NCI-H2107 treated with DMSO at 0.1 percent for 48 hours (cell line): ENCODE results near the gene ZNF350.
"Not testable (repeated sequence)": the region's sequence is repeated elsewhere in the genome, so short reads cannot be mapped to it uniquely, and the experiment has no call there.

Experiments
- DNase-seq: peaks from one replicate; lab custom pipeline; 2025; ENCODE audit not compliant: unreplicated experiment; lab: John Stamatoyannopoulos, UW

The ZNF350 gene

DNA sequence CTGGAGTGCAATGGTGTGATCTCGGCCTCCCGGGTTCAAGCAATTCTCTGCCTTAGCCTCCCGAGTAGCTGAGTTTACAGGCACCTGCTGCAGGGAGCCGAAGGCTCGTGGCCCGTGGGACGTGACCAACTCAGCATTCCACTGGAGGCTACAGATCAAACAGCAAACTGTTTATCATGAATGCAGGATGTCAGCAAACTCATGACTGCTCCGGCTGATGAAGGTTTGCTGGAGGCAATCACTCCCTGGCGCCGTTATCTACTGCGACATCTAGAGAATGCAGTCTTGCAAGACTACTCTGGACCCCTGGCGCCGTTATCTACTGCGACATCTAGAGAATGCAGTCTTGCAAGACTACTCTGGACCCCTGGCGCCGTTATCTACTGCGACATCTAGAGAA lies 10.9 kb downstream of the ZNF350 start:
- not testable (repeated sequence) for DNase-seq

DNA sequence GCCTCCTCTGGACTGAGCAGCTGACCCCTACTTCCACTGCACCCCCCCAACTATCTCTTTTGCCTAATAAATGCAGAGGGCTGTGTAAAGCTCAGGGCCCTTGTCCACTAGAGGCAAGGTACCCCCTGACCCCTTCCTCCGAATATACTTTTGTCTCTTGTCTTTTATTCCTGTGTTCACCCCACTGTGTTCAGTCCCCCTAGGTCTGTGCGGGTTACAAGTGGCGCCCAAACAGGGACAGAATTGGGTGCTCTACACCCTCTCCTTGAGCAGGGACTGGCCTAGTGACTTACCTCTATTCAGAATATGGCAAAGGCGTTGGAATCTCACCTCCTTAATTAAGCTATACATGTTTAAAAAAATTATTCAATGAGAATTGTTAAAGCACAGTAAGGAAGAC lies 15.0 kb downstream of the ZNF350 start:
- no peak for DNase-seq

DNA sequence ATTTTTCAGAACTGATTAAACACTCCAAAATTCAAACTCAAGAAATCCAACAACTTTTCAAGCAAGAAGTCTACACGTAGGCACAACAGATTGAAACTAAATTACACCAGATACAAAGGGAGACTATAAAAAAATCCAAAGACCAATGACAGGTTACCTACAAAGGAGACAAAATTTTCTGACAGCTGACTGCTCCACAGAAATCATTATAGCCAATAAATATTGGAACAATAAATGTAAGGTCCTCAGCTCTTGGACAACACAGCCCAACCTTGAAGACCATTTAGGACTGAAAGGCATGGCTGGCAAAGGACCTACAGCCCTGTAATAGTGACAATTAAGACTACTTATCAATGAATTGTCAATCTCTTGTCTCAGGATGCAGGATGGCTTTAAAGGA lies 15.9 kb downstream of the ZNF350 start:
- DNase-seq: no peak

DNA sequence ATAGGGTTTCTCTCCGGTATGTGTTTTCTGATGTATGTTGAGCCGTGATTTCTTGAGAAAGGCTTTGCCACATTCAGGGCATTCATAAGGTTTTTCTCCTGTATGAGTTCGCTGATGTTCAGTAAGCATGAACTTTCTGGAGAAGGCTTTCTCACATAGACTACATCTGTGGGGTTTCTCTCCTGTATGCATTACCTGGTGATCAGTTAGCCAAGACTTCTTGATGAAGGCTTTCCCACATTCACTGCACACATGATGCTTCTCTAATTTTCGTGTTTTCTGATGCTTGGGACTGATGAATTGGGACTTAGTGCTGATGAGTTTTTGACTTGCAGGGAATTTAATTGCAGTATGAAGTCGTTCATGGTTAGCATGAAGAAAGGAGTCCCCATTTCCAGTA lies 21.1 kb downstream of the ZNF350 start:
- no peak for DNase-seq

DNA sequence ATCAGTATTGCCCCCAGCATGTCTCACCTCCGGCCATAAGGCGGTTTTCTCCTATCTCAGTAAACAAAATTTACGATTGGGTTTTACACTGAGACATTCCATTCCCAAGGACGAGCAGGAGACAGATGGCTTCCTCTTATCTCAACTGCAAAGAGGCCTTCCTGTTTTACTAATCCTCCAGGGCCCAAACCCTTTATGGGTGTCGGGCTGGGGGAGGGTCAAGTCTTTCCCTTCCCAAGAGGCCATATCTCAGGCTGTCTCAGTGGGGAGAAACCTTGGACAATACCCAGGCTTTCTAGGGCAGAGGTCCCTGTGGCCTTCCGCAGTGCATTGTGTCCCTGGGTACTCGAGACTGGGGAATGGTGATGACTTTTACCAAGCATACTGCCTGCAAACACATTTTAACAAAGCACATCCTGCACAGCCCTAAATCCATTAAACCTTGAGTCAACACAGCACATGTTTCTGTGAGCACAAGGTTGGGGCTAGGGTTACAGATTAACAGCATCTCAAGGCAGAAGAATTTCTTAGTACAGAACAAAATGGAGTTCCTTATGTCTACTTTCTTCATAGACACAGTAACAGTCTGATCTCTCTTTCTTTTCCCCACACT lies 25.9 kb downstream of the ZNF350 start:
- DNase-seq: not testable (repeated sequence)

DNA sequence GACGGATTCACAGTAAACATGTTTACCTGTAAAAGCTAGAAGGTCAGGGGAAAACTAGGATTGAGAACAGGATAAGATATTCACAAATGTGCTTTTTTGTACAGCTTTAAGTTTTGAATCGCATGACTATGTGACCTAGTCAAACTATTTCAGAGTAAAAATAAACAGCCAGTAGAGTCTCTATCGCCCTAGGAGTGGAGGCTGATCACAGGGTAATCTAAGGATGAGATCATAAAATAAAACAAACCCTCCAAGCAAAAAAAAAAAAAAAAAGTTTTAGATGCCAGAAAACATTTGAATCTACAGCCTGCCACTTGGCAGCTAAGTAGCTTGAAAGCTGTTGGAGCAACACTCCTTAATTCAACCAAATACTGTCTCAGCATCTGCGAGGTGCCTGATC lies 26.8 kb downstream of the ZNF350 start:
- no peak for DNase-seq

DNA sequence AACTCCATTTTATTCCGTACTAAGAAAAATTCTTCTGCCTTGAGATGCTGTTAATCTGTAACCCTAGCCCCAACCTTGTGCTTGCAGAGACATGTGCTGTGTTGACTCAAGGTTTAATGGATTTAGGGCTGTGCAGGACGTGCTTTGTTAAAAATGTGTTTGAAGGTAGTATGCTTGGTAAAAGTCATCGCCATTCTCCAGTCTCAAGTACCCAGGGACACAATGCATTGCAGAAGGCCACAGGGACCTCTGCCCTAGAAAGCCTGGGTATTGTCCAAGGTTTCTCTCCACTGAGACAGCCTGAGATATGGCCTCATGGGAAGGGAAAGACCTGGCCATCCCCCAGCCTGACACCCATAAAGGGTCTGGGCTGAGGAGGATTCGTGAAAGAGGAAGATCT lies 28.8 kb downstream of the ZNF350 start:
- DNase-seq: not testable (repeated sequence)

DNA sequence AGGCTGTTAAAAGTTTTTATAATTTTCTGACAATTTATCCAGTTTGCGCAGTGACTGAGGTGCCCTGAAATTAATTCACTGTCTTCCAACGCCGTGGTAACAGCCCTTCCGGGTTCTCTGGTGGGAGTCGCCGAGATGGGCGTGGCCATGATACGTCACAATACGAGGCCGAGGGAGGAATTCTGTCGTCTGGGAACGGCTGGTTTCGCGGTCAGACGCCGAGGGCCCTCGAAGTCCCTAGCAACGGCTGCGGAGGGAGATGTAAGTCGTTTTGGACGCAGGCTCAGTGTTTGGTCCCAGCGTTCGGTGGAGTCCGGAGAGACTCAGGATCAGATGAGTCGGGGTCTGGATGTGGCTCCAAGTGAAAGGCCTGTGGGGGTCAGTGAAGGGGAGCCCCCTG lies 37.7 kb downstream of the ZNF350 start:
- DNase-seq: no peak

DNA sequence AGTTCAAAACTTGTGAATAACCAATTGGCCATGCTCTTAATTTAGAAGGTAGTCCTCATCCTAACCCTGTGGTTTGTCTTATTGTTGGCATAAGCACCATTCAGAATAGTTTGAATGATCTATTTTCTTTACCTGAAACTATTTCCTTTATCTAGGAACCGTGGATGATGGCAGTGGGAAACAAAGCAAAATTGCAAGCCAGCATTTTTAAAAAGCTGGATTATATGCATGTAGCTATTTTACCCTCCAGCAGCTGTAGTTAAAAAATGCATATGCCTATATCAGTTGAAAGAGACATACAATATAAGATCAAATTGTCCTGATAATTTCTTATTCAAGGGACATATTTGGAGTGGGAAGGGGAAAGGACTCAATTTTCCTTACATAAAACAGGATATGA lies 40.0 kb downstream of the ZNF350 start:
- no peak for DNase-seq

DNA sequence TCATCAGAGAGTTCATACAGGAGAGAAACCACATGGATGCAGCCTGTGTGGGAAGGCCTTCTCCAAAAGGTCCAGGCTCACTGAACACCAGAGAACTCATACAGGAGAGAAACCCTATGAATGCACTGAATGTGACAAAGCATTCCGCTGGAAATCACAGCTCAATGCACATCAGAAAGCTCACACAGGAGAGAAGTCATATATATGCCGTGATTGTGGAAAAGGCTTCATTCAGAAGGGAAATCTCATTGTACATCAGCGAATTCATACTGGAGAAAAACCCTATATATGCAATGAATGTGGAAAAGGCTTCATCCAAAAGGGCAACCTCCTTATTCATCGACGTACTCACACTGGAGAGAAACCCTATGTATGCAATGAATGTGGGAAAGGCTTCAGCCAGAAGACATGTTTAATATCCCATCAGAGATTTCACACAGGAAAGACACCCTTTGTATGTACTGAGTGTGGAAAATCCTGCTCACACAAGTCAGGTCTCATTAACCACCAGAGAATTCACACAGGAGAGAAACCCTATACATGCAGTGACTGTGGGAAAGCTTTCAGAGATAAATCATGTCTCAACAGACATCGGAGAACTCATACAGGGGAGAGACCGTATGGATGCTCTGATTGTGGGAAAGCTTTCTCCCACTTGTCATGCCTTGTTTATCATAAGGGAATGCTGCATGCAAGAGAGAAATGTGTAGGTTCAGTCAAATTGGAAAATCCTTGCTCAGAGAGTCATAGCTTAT lies 41.7 kb downstream of the ZNF350 start:
- DNase-seq: no peak

DNA sequence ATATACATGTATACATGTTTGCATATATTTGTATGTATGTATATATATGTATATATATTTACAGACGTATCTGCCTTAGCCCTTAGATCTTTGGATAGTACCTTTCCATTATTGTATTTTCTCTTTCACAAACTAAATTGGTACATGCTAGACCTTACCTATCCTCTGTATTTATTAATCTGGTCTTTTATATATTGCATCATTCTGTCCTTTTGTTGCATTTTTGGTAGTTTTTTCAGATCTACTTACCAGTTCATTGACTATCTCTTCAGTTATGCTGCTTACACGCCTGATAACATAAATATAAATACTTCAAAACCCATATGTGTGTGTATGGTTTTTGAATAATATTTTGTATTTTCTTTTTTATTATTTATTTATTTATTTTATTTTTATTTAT lies 47.7 kb downstream of the ZNF350 start:
- DNase-seq: no peak

DNA sequence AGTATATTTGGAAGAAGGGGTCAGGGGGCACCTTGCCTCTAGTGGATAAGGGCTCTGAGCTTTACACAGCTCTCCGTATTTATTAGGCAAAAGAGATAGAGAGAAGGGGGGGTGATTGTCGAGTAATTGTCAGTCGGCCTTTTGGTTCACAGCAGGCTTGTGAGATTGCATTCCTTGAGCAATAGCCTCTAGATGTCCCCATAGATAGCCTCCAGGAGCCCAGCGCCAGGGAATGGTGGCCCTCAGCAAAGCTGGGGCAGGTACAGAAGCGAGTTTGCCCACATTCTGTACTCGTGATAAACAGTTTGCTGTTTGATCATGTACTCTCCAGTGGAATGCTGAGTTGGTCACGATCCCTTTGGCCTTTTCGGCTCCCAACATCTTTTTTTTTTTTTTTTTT lies 54.7 kb downstream of the ZNF350 start:
- no peak for DNase-seq

DNA sequence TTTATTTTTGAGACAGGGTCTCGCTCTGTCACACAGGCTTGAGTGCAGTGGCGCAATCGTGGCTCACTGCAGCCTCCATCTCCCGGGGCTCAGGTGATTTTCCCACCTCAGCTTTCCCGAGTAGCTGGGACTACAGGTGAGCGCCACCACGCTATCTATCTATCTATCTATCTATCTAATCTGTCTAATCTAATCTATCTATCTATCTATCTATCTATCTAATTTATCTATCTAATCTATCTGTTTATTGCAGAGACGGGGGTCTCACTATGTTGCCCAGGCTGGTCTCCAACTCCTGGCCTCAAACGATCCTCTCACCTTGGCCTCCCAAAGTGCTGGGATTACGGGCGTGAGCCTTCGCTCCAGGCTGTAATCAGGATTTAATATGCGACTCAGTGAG lies 58.8 kb downstream of the ZNF350 start:
- no peak for DNase-seq

DNA sequence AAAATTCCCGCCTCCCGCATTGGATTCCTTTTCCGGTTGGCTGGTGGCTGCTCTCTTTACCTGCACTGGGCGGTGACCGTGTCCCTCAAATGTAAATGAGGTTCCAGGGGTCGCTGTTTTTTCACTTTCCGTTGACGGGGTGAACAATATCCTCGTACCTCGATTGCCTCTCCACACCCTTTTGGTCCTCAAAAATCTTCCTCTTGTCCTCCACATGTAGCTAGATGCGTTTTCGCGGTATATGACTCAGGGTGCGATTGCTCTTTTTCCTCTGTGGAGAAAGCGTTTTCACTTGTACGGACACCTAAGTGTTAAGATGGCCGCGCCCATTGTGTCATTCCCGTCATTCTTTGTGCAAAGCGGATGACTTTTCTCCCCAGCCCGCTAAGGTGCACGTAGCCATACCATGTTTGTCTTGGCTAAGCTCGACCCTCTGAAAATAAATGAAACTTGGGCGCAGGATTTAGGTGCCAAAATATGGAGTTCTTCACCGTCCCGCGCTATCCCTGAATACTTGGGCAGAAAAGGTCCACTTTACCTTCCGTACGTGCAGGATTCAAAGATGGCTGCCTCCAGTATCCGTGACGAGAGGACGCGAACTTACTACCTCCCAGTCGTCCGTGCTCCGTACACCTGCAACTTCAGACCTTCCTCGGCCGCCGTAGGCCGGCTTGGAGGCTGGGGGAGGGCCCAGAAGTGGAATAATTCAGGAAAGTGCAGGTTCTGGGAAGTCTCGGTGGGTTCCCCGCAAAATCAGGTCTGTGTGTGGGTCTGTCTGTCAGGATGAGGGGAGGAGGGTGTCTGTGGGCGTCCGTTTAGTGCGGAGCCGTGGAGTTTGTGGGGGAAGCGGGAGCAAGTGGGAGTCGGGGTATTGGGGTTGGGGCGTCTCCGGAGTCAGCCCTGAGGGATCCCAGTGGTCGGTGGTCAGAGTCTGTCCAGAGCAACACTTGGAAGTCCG lies 59.6 kb downstream of the ZNF350 start, which contains the start of gene ZNF613:
TSS of gene ZNF613 (plus strand) at position 689 of the 958 bp plus-strand sequence. CDS start 8,749 bp downstream, outside the sequence.
- DNase-seq: peak; percentile 85

DNA sequence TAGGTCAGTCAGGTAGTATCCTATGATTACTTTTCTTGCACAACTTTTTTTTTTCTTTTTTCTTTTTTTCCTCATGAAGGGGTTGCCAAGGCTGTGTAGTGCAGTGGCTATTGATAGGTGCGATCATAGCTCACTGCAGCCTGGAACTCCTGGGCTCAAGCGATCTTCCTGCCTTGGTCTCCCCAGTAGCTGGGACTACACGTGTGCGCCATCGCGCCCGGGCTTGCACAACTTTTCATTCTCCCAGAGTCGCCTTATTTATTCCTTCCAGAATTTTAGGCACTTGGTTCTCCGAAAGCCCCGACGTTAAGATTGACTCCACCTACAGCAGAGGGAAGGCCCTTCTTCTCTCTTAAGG lies 60.2 kb downstream of the ZNF350 start:
- DNase-seq: no peak

DNA sequence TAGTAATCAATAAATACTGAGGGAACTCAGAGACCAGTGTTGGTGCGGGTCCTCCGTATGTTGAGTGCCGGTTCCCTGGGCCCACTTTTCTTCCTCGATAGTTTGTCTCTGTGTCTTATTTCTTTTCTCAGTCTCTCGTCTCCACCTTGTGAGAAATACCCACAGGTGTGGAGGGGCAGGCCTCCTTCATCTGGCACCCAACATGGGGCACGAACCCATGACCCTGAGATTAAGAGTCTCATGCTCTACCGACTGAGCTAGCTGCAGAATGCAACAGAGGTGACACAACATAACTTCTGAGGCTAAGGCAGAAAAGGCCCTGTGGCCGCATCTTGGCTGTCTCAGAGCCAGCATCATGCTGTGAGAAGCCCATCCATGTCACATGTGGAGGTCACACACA lies 64.7 kb downstream of the ZNF350 start:
- no peak for DNase-seq

DNA sequence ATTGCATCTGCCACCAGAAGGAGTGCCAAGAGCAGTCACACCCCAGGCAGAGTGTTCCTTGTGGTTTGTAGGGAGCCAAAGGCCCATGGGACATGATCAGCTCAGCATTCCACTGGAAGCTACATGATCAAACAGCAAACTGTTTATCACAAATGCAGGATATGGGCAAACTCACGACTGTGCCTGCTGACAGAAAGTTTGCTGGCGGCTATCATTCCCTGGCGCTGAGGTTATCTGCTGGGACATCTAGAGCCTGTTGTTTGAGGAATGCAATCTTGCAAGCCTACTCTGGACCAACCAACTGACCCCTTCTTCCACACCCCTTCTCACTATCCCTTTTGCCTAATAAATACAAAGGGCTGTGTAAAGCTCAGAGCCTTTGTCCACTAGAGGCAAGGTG lies 67.0 kb downstream of the ZNF350 start:
- DNase-seq: no peak

DNA sequence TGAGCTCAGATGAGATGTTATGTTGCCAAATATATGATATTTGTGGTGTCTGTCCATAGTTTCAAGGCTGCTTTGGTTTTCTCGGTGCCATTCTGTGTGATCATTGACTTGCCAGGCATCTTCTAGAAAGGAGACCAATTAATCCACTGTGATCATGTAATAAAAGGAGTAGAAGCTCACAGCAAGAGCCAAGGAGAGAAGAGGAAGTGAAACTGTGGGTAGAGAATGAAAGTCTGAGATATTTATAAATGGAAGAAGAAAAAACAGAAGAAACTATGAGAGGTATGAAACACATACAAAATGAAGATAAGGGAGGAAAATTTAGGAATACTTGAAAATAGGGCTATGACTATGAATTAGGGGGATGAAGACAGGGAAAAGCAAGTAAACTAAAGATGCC lies 70.5 kb downstream of the ZNF350 start:
- DNase-seq: no peak

DNA sequence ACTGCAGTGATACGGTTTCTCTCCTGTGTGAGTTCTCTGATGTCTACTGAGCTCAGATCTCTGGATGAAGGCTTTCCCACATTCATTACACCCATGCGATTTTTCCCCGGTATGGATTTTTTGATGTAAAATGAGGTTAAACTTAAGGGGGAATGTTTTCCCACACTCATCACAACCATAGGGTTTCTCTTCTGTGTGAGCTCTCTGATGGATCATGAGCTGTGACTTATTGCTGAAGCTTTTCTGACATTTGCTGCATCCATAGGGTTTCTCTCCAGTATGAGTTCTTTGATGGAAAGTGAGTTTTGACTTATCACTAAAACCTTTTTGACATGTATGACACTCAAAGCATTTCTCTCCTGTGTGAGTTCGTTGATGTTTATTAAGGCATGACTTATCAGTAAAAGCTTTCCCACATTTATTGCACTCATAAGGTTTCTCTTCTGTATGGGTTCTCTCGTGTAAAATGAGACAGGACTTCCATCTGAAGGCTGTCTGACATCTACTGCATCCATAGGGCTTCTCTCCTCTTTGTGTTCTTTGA lies 71.2 kb downstream of the ZNF350 start:
- no peak for DNase-seq
